Tibial nerve (tissue), 4 donors: ENCODE measurements around the gene GINS2. TPM values are rescaled to one million over a fixed set of nuclear protein-coding genes. Genes with fewer than 3 reads are reported as not detected.

Experiments used
- DNase-seq, 2 donors: peaks; one replicate each; pipeline ENCODE4 v3.0.0-alpha.2; 2019; ENCODE audit warnings: low spot score in 2 of 2
- H3K27ac ChIP-seq, 4 donors: fragments of 200-600 bp; sonication (generic) in 3 of 4; one replicate each; pipeline ENCODE4 v1.5.1; 2017 to 2019; ENCODE audit warnings: mild to moderate bottlenecking in 1 of 4
- H3K27me3 ChIP-seq, 2 donors: fragments of 200-600 bp; sonication (generic) in 1 of 2; one replicate each; pipeline versions ENCODE4 v1.5.1 to v1.6.0; 2017 to 2019
- H3K36me3 ChIP-seq, 3 donors: fragments of 200-600 bp; sonication (generic); one replicate each; pipeline ENCODE4 v1.5.1; 2018 to 2019
- H3K4me1 ChIP-seq, 4 donors: fragments of 200-600 bp; sonication (generic) in 3 of 4; one replicate each; pipeline ENCODE4 v1.5.1; 2017 to 2019
- H3K4me3 ChIP-seq, 4 donors: fragments of 200-600 bp; sonication (generic) in 3 of 4; one replicate each; pipeline ENCODE4 v1.5.1; 2017 to 2019; ENCODE audit warnings: mild to moderate bottlenecking in 1 of 4, moderate library complexity in 1 of 4
- H3K9me3 ChIP-seq, 4 donors: fragments of 200-600 bp; sonication (generic) in 3 of 4; one replicate each; pipeline ENCODE4 v1.5.1; 2017 to 2019
- EP300 ChIP-seq, 2 donors: sonication (generic); formaldehyde crosslinking; IDR thresholded peaks; one replicate each; pipeline ENCODE4 v1.6.1; 2017; ENCODE audit warnings: antibody characterized with exemption in 2 of 2, mild to moderate bottlenecking in 1 of 2
- POLR2A ChIP-seq, 2 donors: fragments of 450-650 bp; IDR thresholded peaks; one replicate each; pipeline ENCODE4 v1.6.1; 2017; ENCODE audit warnings: antibody characterized with exemption in 2 of 2, mild to moderate bottlenecking in 2 of 2, moderate library complexity in 2 of 2
- WGBS, 2 donors: methylation state at CpG; one replicate each; pipeline ENCODE4 v1.1.5; 2018; 5-methylcytosine and 5-hydroxymethylcytosine counted together
- total RNA-seq, 4 donors: library from RNA; depleted of rRNA; stranded (reverse); fragments of >200 nt; gene quantifications; one replicate each; pipeline ENCODE4 v1.1.0, GENCODE V29; 2016
- TF ChIP-seq, protein P1 (sequence below), 5 experiments: fragments of 200-600 bp in 3 of 5; fragments of 450-650 bp in 2 of 5; sonication (generic) in 3 of 5; IDR thresholded peaks; one replicate each; pipeline ENCODE4 v1.5.1; 2016 to 2019; ENCODE audit warnings: antibody characterized with exemption in 5 of 5, mild to moderate bottlenecking in 3 of 5, moderate library complexity in 2 of 5

GINS2 gene
- total RNA-seq, 4 donors from 2014 or later, result 0.20 to 0.66 TPM; not detected in 2

DNA sequence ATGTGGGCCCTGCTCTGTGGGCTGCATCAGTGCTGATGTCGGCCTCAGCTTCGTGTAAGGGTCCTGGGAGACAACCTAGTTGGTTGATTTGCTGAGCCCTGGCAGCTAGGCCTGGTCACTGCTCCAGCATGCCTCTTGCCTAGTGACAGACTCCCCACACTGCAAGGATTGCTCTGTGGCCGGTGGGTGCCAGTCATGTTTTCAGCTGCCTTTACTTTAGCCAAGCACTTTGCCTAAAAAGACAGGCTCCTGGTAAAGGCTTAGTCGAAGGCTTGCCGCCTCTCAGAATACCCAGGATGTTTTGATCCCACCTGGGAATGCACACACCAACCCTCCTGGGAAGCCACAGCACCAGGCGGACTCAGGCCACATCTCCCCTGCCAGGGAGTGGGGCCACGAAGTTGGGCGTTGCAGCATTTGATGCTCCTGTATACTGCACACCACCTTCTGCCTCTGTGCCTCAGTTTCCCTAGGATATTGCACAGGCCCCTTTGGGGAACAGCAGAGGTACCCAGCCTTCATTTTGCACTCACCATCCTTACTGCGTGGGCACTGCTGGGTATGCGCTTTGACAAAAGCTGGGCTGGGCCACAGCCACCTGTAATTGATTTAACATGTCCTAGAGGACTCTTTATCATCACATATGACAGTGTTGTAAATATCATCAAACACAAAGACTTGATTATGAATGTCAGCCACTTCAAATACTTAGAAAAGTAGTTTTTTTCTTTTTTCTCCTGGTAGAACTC is 19.9 kb downstream of the GINS2 start:
- no peak for DNase-seq
- peaks cover 0 to 8% (median 3%) of the 10 kb centered on the region in 4 donors for H3K4me1 ChIP-seq

DNA sequence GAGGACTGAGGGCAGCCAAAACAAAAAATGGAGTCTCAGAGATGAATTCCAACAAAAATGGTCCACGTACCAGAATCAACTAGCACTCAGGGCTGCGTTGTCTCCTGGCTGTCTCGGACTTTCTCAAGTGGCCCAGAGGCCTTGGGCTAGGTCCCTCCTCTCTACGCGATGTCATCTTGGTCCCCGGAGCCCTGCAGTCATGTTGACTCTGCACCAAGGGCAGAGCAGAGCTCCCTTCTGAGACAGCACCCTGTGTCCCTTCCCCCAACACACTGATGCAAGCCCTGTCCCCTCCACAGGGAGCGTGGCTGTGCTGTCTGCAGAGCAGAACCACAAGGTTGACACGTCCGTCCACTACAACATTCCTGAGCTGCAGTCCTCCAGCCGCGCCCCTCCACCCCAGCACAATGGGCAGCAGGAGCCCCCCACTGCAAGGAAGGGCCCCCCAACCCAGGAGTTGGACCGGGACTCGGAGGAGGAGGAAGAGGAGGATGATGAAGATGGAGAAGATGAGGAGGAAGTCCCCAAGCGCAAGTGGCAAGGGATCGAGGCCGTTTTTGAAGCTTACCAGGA is 20.8 kb downstream of the GINS2 start:
- TF ChIP-seq EP300 (IDR thresholded peaks at IDR 0.05) (no peak), POLR2A (IDR thresholded peaks at IDR 0.05) (no peak)
- TF ChIP-seq, protein P1, sequence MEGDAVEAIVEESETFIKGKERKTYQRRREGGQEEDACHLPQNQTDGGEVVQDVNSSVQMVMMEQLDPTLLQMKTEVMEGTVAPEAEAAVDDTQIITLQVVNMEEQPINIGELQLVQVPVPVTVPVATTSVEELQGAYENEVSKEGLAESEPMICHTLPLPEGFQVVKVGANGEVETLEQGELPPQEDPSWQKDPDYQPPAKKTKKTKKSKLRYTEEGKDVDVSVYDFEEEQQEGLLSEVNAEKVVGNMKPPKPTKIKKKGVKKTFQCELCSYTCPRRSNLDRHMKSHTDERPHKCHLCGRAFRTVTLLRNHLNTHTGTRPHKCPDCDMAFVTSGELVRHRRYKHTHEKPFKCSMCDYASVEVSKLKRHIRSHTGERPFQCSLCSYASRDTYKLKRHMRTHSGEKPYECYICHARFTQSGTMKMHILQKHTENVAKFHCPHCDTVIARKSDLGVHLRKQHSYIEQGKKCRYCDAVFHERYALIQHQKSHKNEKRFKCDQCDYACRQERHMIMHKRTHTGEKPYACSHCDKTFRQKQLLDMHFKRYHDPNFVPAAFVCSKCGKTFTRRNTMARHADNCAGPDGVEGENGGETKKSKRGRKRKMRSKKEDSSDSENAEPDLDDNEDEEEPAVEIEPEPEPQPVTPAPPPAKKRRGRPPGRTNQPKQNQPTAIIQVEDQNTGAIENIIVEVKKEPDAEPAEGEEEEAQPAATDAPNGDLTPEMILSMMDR (IDR thresholded peaks at IDR 0.05), result no peak
- Histone ChIP-seq H3K4me3 (no peak overlapping the region), H3K36me3 (peaks cover 3 to 97% (median 54%) of the 10 kb centered on the region in 3 donors), H3K27me3 (no peaks in the 10 kb centered on the region), H3K9me3 (no peaks in the 10 kb centered on the region), H3K4me1 (no peaks in the 10 kb centered on the region), H3K27ac (no peak overlapping the region)
- WGBS, 2 donors, result 87 to 91% methylated on average over 16 of the region's 16 CpGs
- no peak for DNase-seq

More for the DNA sequence above, 19.9 kb downstream of the GINS2 start:
- Histone ChIP-seq H3K27me3 (no peaks in the 10 kb centered on the region), H3K36me3 (peaks cover 2 to 90% (median 45%) of the 10 kb centered on the region in 3 donors), H3K9me3 (no peaks in the 10 kb centered on the region), H3K4me3 (no peak overlapping the region), H3K27ac (no peak overlapping the region)
- TF ChIP-seq POLR2A (IDR thresholded peaks at IDR 0.05) (no peak), EP300 (IDR thresholded peaks at IDR 0.05) (no peak)
- TF ChIP-seq, protein P1 (IDR thresholded peaks at IDR 0.05), result no peak
- 93 to 96% methylated on average over 9 to 10 of the region's 10 CpGs for WGBS, 2 donors

DNA sequence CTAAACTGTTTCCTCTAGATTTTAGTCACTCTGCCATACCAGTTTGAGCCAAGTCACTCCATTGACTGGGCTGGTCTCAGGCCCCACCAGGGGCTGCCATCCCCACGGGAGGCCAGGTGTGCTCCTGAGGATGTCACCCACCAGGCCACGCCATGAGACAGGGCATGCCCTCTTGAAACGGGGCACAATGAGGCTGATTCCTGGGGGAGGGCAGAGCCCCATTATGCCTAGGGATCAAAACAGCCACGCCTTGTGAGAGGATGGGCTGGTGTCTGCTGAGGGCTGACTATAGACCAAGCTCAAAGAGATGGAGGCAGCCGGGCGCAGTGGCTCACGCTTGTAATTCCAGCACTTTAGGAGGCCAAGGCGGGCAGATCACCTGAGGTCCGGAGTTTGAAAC is 21.5 kb downstream of the GINS2 start:
- Histone ChIP-seq H3K4me1 (no peaks in the 10 kb centered on the region), H3K9me3 (no peaks in the 10 kb centered on the region), H3K4me3 (no peak overlapping the region), H3K27me3 (no peaks in the 10 kb centered on the region), H3K27ac (no peak overlapping the region), H3K36me3 (peaks cover 3 to 97% (median 60%) of the 10 kb centered on the region in 3 donors)
- WGBS, 2 donors, result 91 to 94% methylated on average over 9 of the region's 9 CpGs
- no peak for DNase-seq
- TF ChIP-seq, protein P1 (IDR thresholded peaks at IDR 0.05), result no peak
- no peak for TF ChIP-seq POLR2A (IDR thresholded peaks at IDR 0.05)
- no peak for TF ChIP-seq EP300 (IDR thresholded peaks at IDR 0.05)

DNA sequence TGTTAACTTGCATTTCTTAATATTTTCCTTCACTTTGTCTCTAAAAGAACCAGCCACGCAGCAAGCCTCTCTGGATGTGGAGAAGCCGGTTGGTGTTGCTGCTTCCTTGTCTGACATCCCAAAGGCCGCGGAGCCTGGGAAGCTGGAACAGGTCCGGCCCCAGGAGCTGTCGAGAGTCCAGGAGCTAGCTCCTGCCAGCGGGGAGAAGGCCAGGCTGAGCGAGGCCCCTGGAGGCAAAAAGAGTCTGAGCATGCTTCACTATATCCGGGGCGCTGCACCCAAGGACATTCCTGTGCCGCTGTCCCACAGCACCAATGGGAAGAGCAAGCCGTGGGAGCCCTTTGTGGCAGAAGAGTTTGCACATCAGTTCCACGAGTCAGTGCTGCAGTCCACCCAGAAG is 22.8 kb downstream of the GINS2 start:
- TF ChIP-seq POLR2A (IDR thresholded peaks at IDR 0.05), result no peak
- TF ChIP-seq, protein P1 (IDR thresholded peaks at IDR 0.05), result no peak
- no peak for TF ChIP-seq EP300 (IDR thresholded peaks at IDR 0.05)
- Histone ChIP-seq H3K4me3 (no peak overlapping the region), H3K9me3 (no peaks in the 10 kb centered on the region), H3K27me3 (no peaks in the 10 kb centered on the region), H3K4me1 (no peaks in the 10 kb centered on the region), H3K27ac (no peak overlapping the region), H3K36me3 (peaks cover 3 to 98% (median 63%) of the 10 kb centered on the region in 3 donors)
- no peak for DNase-seq
- WGBS, 2 donors, result 91 to 94% methylated on average over 13 of the region's 13 CpGs

DNA sequence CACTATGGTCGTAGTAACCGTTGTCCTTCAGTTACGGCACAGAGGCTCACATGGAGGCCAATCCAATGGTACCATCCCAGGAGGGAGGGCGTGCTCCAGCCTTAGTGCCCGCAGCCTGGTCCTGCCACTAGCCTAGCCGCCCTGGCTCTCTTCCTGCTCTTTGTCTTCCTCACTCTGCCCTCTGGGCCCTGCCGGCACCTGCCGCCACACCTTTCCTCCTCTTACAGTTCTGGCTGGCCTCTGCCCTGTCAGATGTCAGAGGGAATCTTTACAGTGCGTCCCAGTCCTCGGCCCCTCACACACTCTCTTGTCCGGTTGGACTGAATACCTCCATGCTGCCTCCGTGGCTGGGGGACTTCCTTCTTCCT is 23.4 kb downstream of the GINS2 start:
- Histone ChIP-seq H3K36me3 (peaks cover 3 to 98% (median 63%) of the 10 kb centered on the region in 3 donors), H3K27me3 (no peaks in the 10 kb centered on the region), H3K9me3 (no peaks in the 10 kb centered on the region), H3K4me3 (no peak overlapping the region), H3K4me1 (no peaks in the 10 kb centered on the region), H3K27ac (no peak overlapping the region)
- DNase-seq, result no peak
- TF ChIP-seq POLR2A (IDR thresholded peaks at IDR 0.05), result no peak
- 84 to 89% methylated on average over 12 of the region's 12 CpGs for WGBS, 2 donors
